SH-SY5Y (cell line): ENCODE measurements around the gene BCL7A.

ENCODE experiments used
- GATA2 ChIP-seq: IDR thresholded peaks from 2 replicates; pipeline ENCODE4 v1.6.1; 2011; ENCODE audit warnings: mild to moderate bottlenecking, low read depth, low read length
- GATA3 ChIP-seq: IDR thresholded peaks from 2 replicates; pipeline ENCODE4 v1.6.1; 2011; ENCODE audit warnings: low read depth, mild to moderate bottlenecking, low read length, moderate library complexity

The BCL7A gene

GRCh38 chr12:122094735-122095631 lies 73.3 kb downstream of the BCL7A start:
- TF ChIP-seq GATA2, result no peak
- TF ChIP-seq GATA3, result no peak

GRCh38 chr12:122096014-122096413 lies 74.3 kb downstream of the BCL7A start:
- TF ChIP-seq GATA3, result no peak
- no peak for TF ChIP-seq GATA2

GRCh38 chr12:122096591-122097149 lies 75.0 kb downstream of the BCL7A start:
- no peak for TF ChIP-seq GATA3
- TF ChIP-seq GATA2, result no peak

GRCh38 chr12:122097584-122097926 lies 75.9 kb downstream of the BCL7A start:
- no peak for TF ChIP-seq GATA3
- no peak for TF ChIP-seq GATA2

GRCh38 chr12:122097927-122098756 lies 76.5 kb downstream of the BCL7A start:
- TF ChIP-seq GATA3 (no peak), GATA2 (peak; percentile 55)

- TF ChIP-seq GATA3 (no peak), GATA2 (no peak)
These were observed 77.6 kb downstream of the BCL7A start for GRCh38 chr12:122099280-122099749.

GRCh38 chr12:122099856-122100255 lies 78.2 kb downstream of the BCL7A start:
- TF ChIP-seq GATA2 (no peak), GATA3 (no peak)

GRCh38 chr12:122100568-122100967 lies 78.9 kb downstream of the BCL7A start:
- TF ChIP-seq GATA3 (no peak), GATA2 (no peak)

- no peak for TF ChIP-seq GATA3
- TF ChIP-seq GATA2, result no peak
These were observed 80.6 kb downstream of the BCL7A start for GRCh38 chr12:122102331-122102730.

- TF ChIP-seq GATA2 (no peak), GATA3 (no peak)
These were observed 83.2 kb downstream of the BCL7A start for GRCh38 chr12:122104844-122105243.

GRCh38 chr12:122106843-122107242 lies 85.2 kb downstream of the BCL7A start:
- no peak for TF ChIP-seq GATA2
- TF ChIP-seq GATA3, result no peak

GRCh38 chr12:122107261-122107660 lies 85.6 kb downstream of the BCL7A start:
- TF ChIP-seq GATA3, result no peak
- TF ChIP-seq GATA2, result no peak

GRCh38 chr12:122111089-122111641 lies 89.5 kb downstream of the BCL7A start:
- TF ChIP-seq GATA2, result no peak
- no peak for TF ChIP-seq GATA3
